ENCODE results near the gene RPS10. TPM values are rescaled to one million over a fixed set of nuclear protein-coding genes. Genes with fewer than 3 reads are reported as not detected.
"Not testable (repeated sequence)": the region's sequence is repeated elsewhere in the genome, so short reads cannot be mapped to it uniquely, and the experiment has no call there.

Gene RPS10
- total RNA-seq, 4 donors from 2014 or later, result 1,548 to 3,114 (median 2,536) TPM

GRCh38 chr6:34378470-34378869 is 47.4 kb downstream of the RPS10 start:
- no peaks in the 10 kb centered on the region for H3K9me3 ChIP-seq
- no peaks in the 10 kb centered on the region for H3K36me3 ChIP-seq
- intact Hi-C loops (cut with DNase I), result loop anchor here (10.0 kb wide), 1 partner anchor 54 kb away; no protein-coding TSS in a partner anchor
- H3K27me3 ChIP-seq, result no peaks in the 10 kb centered on the region
- TF ChIP-seq POLR2A (IDR thresholded peaks at IDR 0.05) (no peak), CTCF (IDR thresholded peaks at IDR 0.05) (no peak)
- peaks cover 12 to 20% of the 10 kb centered on the region in 2 donors for H3K4me1 ChIP-seq
- H3K27ac ChIP-seq, result no peak overlapping the region
- H3K4me3 ChIP-seq (replicated peaks in 1 of 3), result no peak overlapping the region
- WGBS, 2 donors, result 95 to 100% methylated on average over 2 of the region's 2 CpGs
- DNase-seq, result no peak

- intact Hi-C loops (cut with DNase I), result loop anchor here (10.0 kb wide), 1 partner anchor 53 kb away; no protein-coding TSS in a partner anchor
- no peaks in the 10 kb centered on the region for H3K27me3 ChIP-seq
- DNase-seq, result no peak
- no peaks in the 10 kb centered on the region for H3K9me3 ChIP-seq
- 97 to 98% methylated on average over 5 of the region's 5 CpGs for WGBS, 2 donors
- peaks cover 7 to 15% of the 10 kb centered on the region in 2 donors for H3K4me1 ChIP-seq
- H3K27ac ChIP-seq, result no peak overlapping the region
- no peak for TF ChIP-seq CTCF (IDR thresholded peaks at IDR 0.05)
- no peak overlapping the region for H3K4me3 ChIP-seq (replicated peaks in 1 of 3)
- H3K36me3 ChIP-seq, result no peaks in the 10 kb centered on the region
Observed at GRCh38 chr6:34377984-34378383, 47.9 kb downstream of the RPS10 start.

DNA sequence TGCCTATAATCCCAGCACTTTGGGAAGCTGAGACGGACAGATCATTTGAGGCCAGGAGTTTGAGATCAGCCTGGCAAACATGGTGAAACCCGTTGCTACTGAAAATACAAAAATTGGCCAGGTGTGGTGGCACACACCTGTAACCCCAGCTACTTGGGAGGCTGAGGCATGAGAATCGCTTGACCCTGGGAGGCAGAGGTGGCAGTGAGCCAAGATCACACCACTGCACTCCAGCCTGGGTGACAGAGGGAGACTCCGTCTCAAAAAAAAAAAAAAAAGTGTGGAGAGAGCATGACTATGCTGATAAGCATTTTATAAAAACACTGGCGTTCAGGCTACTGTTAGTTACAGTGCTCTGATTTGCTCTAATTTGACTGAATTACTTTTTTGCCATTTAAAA is 48.3 kb downstream of the RPS10 start:
- H3K27ac ChIP-seq; H3K9me3 ChIP-seq; H3K27me3 ChIP-seq; H3K4me3 ChIP-seq (replicated peaks in 1 of 3); H3K36me3 ChIP-seq; DNase-seq: not testable (repeated sequence)
- peaks cover 3 to 11% of the 10 kb centered on the region in 2 donors for H3K4me1 ChIP-seq
- WGBS, 2 donors, result 89 to 91% methylated on average over 5 of the region's 5 CpGs
- intact Hi-C loops (cut with DNase I), result loop anchor here (10.0 kb wide), 1 partner anchor 53 kb away; no protein-coding TSS in a partner anchor

GRCh38 chr6:34375833-34376232 is 50.0 kb downstream of the RPS10 start:
- TF ChIP-seq POLR2A (IDR thresholded peaks at IDR 0.05), result no peak
- no peak for TF ChIP-seq CTCF (IDR thresholded peaks at IDR 0.05)
- Histone ChIP-seq H3K9me3 (no peaks in the 10 kb centered on the region), H3K4me1 (peaks cover 0 to 7% of the 10 kb centered on the region in 2 donors), H3K4me3 (replicated peaks in 1 of 3) (no peak overlapping the region), H3K36me3 (no peaks in the 10 kb centered on the region), H3K27me3 (no peaks in the 10 kb centered on the region), H3K27ac (no peak overlapping the region)
- WGBS, 2 donors, result 97% methylated on average over 5 of the region's 5 CpGs
- intact Hi-C loops (cut with DNase I), result loop anchor here (10.0 kb wide), 1 partner anchor 51 kb away; no protein-coding TSS in a partner anchor
- DNase-seq, result no peak

DNA sequence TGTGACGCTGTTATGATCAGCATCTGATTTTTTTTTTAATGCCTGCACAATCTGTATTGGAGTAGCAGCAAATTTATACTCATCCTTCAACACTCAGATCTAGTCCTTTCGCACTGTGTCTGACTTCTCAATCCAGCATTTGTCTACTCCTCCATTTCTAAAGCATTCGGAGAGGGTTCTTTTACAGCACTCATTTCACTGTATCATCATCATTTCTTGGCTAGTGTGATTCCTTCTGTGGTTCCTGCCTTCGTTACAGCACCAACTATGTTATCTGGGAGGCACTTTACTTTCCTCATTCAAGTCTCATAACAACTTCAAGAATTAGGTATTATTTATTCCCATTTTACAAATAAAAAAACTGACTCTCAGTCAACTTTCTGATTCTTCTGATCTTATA is 51.4 kb downstream of the RPS10 start:
- TF ChIP-seq POLR2A (IDR thresholded peaks at IDR 0.05) (no peak), CTCF (IDR thresholded peaks at IDR 0.05) (no peak)
- DNase-seq, result no peak
- H3K27ac ChIP-seq, result no peak overlapping the region
- H3K9me3 ChIP-seq, result no peaks in the 10 kb centered on the region
- WGBS, 2 donors, result 78 to 80% methylated on average over 4 of the region's 4 CpGs
- no peak overlapping the region for H3K4me3 ChIP-seq (replicated peaks in 1 of 3)
- H3K27me3 ChIP-seq, result no peaks in the 10 kb centered on the region
- intact Hi-C loops (cut with DNase I), result loop anchor here (10.0 kb wide), 1 partner anchor 50 kb away; no protein-coding TSS in a partner anchor
- no peaks in the 10 kb centered on the region for H3K36me3 ChIP-seq
- H3K4me1 ChIP-seq, result peaks cover 0 to 7% of the 10 kb centered on the region in 2 donors
